Measurements from ENCODE around the gene C1QTNF12.

- TF ChIP-seq CTCF (IDR thresholded peaks at IDR 0.05; ENCODE audit: insufficient read depth, low read length, poor library complexity, severe bottlenecking) (no peak), EZH2phosphoT487 (conservative IDR thresholded peaks at IDR 0.05; ENCODE audit: low read length) (no peak)
These were observed 15.7 kb downstream of the C1QTNF12 start for GRCh38 chr1:1230656-1231399.
